Measurements from ENCODE around the gene WWC2. TPM values are rescaled to one million over a fixed set of nuclear protein-coding genes. Genes with fewer than 3 reads are reported as not detected.
"Not testable (repeated sequence)": the region's sequence is repeated elsewhere in the genome, so short reads cannot be mapped to it uniquely, and the experiment has no call there.

Gene WWC2
- total and polyA plus RNA-seq, 2 donors (not counting 3 experiments of a cell fraction or from before 2014, with no cell fraction given): 12.9 to 52.2 TPM

- peaks cover 6% of the 10 kb centered on the region for H3K4me1 ChIP-seq (ENCODE audit: control insufficient read depth, extremely low read depth, insufficient read depth, low read length)
- H3K4me2 ChIP-seq (ENCODE audit: insufficient read depth, low read length): no peak overlapping the region
- DNase-seq (ENCODE audit: low read depth, low spot score): no peak
- no peak overlapping the region for H3K4me3 ChIP-seq (replicated peaks in 1 of 3; ENCODE audit: insufficient read depth in 1 of 3, low read depth in 1 of 3, low read length in 3 of 3)
- no peak for FAIRE-seq
- H2AFZ ChIP-seq (ENCODE audit: low read depth, low read length): no peak overlapping the region
- H3K9me1 ChIP-seq (replicated peaks; ENCODE audit: control insufficient read depth, extremely low read depth, insufficient read depth, low read length): no peaks in the 10 kb centered on the region
- no TSS peak for BruUV-seq (replicated peaks)
- intact Hi-C loops (cut with micrococcal nuclease): no loop called here
- CTCF ChIA-PET: interaction anchor here (0.7 to 1.2 kb wide), 3 partner anchors 11 to 62 kb away, joined by 3 read pairs; no protein-coding TSS in a partner anchor
- TF ChIP-seq POLR2A (IDR thresholded peaks at IDR 0.05; ENCODE audit: low read depth, low read length) (no peak), JUN (IDR thresholded peaks at IDR 0.05; ENCODE audit: borderline replicate concordance, insufficient read depth, insufficient read length, low read depth) (no peak)
- no peak overlapping the region for H3K27ac ChIP-seq (ENCODE audit: insufficient read depth, low read depth, low read length)
- dilution Hi-C loops (cut with MboI; ENCODE audit: extremely low pct_ligation_motif_present, low sequenced_read_pairs): no loop called here
- POLR2A ChIA-PET: interaction anchor here (0.6 kb wide), 1 partner anchor 244 kb away, joined by 4 read pairs; no protein-coding TSS in a partner anchor
- H3K27me3 ChIP-seq (ENCODE audit: control insufficient read depth in 2 of 2, insufficient read depth in 2 of 2, low read length in 2 of 2): no peaks in the 10 kb centered on the region
- no peaks in the 10 kb centered on the region for H3K9me3 ChIP-seq (replicated peaks; ENCODE audit: control insufficient read depth, insufficient read depth, low read length)
- H4K20me1 ChIP-seq (replicated peaks; ENCODE audit: control insufficient read depth, extremely low read depth, insufficient read depth, low read length): no peaks in the 10 kb centered on the region
- no peak overlapping the region for H3K9ac ChIP-seq (replicated peaks; ENCODE audit: extremely low read depth, insufficient read depth, low read length)
- no peaks in the 10 kb centered on the region for H3K79me2 ChIP-seq (ENCODE audit: control insufficient read depth, insufficient read depth, low read length)
- H3K36me3 ChIP-seq (ENCODE audit: control insufficient read depth in 2 of 2, extremely low read depth in 1 of 2, insufficient read depth in 2 of 2, low read length in 2 of 2): peaks cover 0 to 2% of the 10 kb centered on the region in 2 experiments
Observed at GRCh38 chr4:183324619-183325018, 225.6 kb downstream of the WWC2 start.

- H3K27me3 ChIP-seq (ENCODE audit: control insufficient read depth in 2 of 2, insufficient read depth in 2 of 2, low read length in 2 of 2); DNase-seq (ENCODE audit: low read depth, low spot score); H3K36me3 ChIP-seq (ENCODE audit: control insufficient read depth in 2 of 2, extremely low read depth in 1 of 2, insufficient read depth in 2 of 2, low read length in 2 of 2); POLR2A ChIA-PET; H2AFZ ChIP-seq (ENCODE audit: low read depth, low read length); H3K4me1 ChIP-seq (ENCODE audit: control insufficient read depth, extremely low read depth, insufficient read depth, low read length); BruUV-seq (replicated peaks); H3K9me1 ChIP-seq (replicated peaks; ENCODE audit: control insufficient read depth, extremely low read depth, insufficient read depth, low read length); H3K9ac ChIP-seq (replicated peaks; ENCODE audit: extremely low read depth, insufficient read depth, low read length); FAIRE-seq; intact Hi-C loops (cut with micrococcal nuclease); H3K79me2 ChIP-seq (ENCODE audit: control insufficient read depth, insufficient read depth, low read length); dilution Hi-C loops (cut with MboI; ENCODE audit: extremely low pct_ligation_motif_present, low sequenced_read_pairs); H3K4me3 ChIP-seq (replicated peaks in 1 of 3; ENCODE audit: insufficient read depth in 1 of 3, low read depth in 1 of 3, low read length in 3 of 3); H3K9me3 ChIP-seq (replicated peaks; ENCODE audit: control insufficient read depth, insufficient read depth, low read length); H4K20me1 ChIP-seq (replicated peaks; ENCODE audit: control insufficient read depth, extremely low read depth, insufficient read depth, low read length); H3K4me2 ChIP-seq (ENCODE audit: insufficient read depth, low read length); CTCF ChIA-PET; H3K27ac ChIP-seq (ENCODE audit: insufficient read depth, low read depth, low read length): not testable (repeated sequence)
Observed at GRCh38 chr4:183326387-183326786, 227.3 kb downstream of the WWC2 start.

Data from endothelial cell of umbilical vein (primary cell).